ENCODE results near the gene SOX3. TPM values are rescaled to one million over a fixed set of nuclear protein-coding genes. Genes with fewer than 3 reads are reported as not detected.

The SOX3 gene
- polyA plus RNA-seq, 1 donor, result 0.10 TPM

- DNase-seq (ENCODE audit: low read depth), result no peak
These were observed 9.1 kb downstream of the SOX3 start for GRCh38 chrX:140495739-140496138.

GRCh38 chrX:140492066-140492994, 12.5 kb downstream of the SOX3 start:
- no peak for DNase-seq (ENCODE audit: low read depth)

DNA sequence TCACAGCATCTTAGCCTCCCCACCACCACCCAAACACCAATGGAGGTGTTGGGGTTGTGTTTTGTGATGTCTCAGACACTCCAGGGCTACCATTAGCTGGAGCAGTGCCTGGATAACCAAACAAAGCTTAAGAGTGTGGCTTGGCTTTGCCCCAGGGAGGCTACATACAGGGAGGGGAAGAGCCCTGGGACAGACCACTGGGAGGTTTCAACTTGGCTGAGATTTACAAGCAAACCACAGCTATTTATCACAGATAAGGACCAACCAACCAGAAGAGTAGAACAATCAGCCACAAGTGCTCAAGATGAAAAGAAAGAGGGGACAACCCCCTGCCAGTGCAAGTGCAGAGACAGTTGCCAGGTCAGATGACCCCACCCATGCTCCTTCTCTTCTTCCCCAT, 24.1 kb downstream of the SOX3 start:
- no peak for DNase-seq (ENCODE audit: low read depth)

- DNase-seq (ENCODE audit: low read depth), result no peak
These were observed 26.9 kb downstream of the SOX3 start for GRCh38 chrX:140477987-140478386.

DNA sequence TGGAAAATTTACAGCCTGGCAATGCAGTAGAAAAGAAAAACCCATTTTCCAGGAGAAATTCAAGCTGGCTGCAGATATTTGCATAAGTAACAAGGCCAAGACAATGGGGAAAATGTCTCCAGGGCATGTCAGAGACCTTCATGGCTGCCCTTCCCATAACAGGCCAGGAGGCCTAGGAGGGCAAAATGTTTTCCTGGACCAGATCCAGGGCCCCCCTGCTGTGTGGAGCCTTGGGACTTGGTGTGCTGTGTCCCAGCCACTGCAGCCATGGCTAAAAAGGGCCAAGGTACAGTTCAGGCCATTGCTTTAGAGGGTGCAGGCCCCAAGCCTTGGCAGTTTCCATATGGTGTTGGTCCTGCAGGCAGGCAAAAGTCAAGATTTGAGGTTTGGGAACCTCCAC, 29.8 kb downstream of the SOX3 start:
- DNase-seq (ENCODE audit: low read depth), result no peak

DNA sequence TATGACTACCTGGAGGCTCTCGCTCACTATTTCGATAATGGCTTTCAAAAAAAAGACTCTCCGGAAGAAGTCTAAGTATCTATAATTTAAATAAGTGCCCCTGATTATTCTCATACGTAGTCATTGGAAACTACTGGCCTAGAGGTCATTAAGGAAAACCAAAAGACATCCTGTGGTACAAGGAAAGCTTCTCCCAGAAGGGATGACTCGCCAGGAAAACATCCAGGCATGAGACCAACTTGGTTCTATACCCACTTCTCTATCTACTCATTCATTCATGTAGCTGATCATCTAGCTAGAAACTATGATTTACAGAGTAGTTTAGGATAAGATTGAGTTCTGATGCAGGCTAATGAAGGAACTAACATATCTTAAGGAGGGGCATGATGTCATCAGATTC, 37.7 kb downstream of the SOX3 start:
- no peak for DNase-seq (ENCODE audit: low read depth)

Other genes with a start within 250 kb of the SOX3 start
- 12.5 TPM for gene LINC00632, start 204.7 kb upstream of the SOX3 start, polyA plus RNA-seq (ENCODE audit: insufficient read length)